Astrocyte (in vitro differentiated cells and primary cell): ENCODE measurements around the gene HUS1B. TPM values are rescaled to one million over a fixed set of nuclear protein-coding genes. Genes with fewer than 3 reads are reported as not detected.

ENCODE experiments used
- DNase-seq: peaks from one replicate; pipeline ENCODE4 v3.0.0-alpha.2; 2010; ENCODE audit warnings: low read depth
- FAIRE-seq: peaks from 2 replicates; lab custom pipeline; 2011; peaks lifted over from hg19 to GRCh38; lab: Jason Lieb, UNC
- H2AFZ ChIP-seq: 2 replicates; pipeline ENCODE4 v1.6.0; 2012; ENCODE audit warnings: low read depth, low read length, inconsistent platforms
- H3K27ac ChIP-seq: 2 replicates; pipeline ENCODE4 v1.5.1; 2011; ENCODE audit warnings: low read depth, low read length, inconsistent platforms
- H3K27me3 ChIP-seq: 2 replicates; pipeline ENCODE4 v1.6.0; 2011; ENCODE audit warnings: low read length, inconsistent platforms; ENCODE audit not compliant: insufficient read depth
- H3K36me3 ChIP-seq: 2 replicates; pipeline ENCODE4 v1.5.1; 2011; ENCODE audit warnings: low read length, inconsistent platforms; ENCODE audit not compliant: insufficient read depth
- H3K4me1 ChIP-seq: 2 replicates; pipeline ENCODE4 v1.5.1; 2011; ENCODE audit warnings: low read length, inconsistent platforms; ENCODE audit not compliant: insufficient read depth
- H3K4me2 ChIP-seq: 2 replicates; pipeline ENCODE4 v1.6.0; 2012; ENCODE audit warnings: low read length, inconsistent platforms
- H3K4me3 ChIP-seq: 2 replicates; pipeline ENCODE4 v1.5.1; 2011; ENCODE audit warnings: low read depth, mild to moderate bottlenecking, low read length, inconsistent platforms; ENCODE audit not compliant: insufficient read depth
- H3K79me2 ChIP-seq: 2 replicates; pipeline ENCODE4 v1.6.0; 2012; ENCODE audit warnings: mild to moderate bottlenecking, low read length, inconsistent platforms; ENCODE audit not compliant: insufficient read depth
- H3K9ac ChIP-seq: 2 replicates; pipeline ENCODE4 v1.6.0; 2012; ENCODE audit warnings: mild to moderate bottlenecking, low read length, inconsistent platforms
- H3K9me3 ChIP-seq: 2 replicates; pipeline ENCODE4 v1.5.1; 2012; ENCODE audit warnings: low read depth, mild to moderate bottlenecking, low read length, inconsistent platforms; ENCODE audit not compliant: insufficient read depth
- H4K20me1 ChIP-seq: 2 replicates; pipeline ENCODE4 v1.6.0; 2012; ENCODE audit warnings: low read length, inconsistent platforms; ENCODE audit not compliant: insufficient read depth
- H3K27ac Mint-ChIP-seq: one replicate; pipeline ENCODE4 v1.8.0; 2021; ENCODE audit warnings: mild to moderate bottlenecking, mixed read lengths; ENCODE audit not compliant: unreplicated experiment
- H3K27me3 Mint-ChIP-seq: one replicate; pipeline ENCODE4 v1.8.0; 2021; ENCODE audit warnings: low read depth, mixed read lengths; ENCODE audit not compliant: unreplicated experiment
- H3K36me3 Mint-ChIP-seq: one replicate; pipeline ENCODE4 v1.8.0; 2021; ENCODE audit warnings: low read depth, mixed read lengths; ENCODE audit not compliant: unreplicated experiment
- H3K4me1 Mint-ChIP-seq: one replicate; pipeline ENCODE4 v1.8.0; 2021; ENCODE audit warnings: low read depth, mixed read lengths; ENCODE audit not compliant: unreplicated experiment
- H3K4me3 Mint-ChIP-seq: one replicate; pipeline ENCODE4 v1.8.0; 2021; ENCODE audit warnings: mild to moderate bottlenecking, moderate library complexity, mixed read lengths; ENCODE audit not compliant: unreplicated experiment
- H3K9me3 Mint-ChIP-seq: one replicate; pipeline ENCODE4 v1.8.0; 2021; ENCODE audit warnings: mild to moderate bottlenecking, mixed read lengths; ENCODE audit not compliant: unreplicated experiment
- EZH2 ChIP-seq: IDR thresholded peaks from 2 replicates; pipeline ENCODE4 v1.6.1; 2012; ENCODE audit warnings: mild to moderate bottlenecking, low read length, inconsistent platforms; ENCODE audit not compliant: insufficient read depth
- total RNA-seq: library from RNA; stranded (reverse); gene quantifications from 2 replicates; pipeline ENCODE4 v1.2.1, GENCODE V29; 2021
- TF ChIP-seq, protein P1 (sequence below): IDR thresholded peaks from 2 replicates; pipeline ENCODE4 v1.5.1; 2011; ENCODE audit warnings: low read depth, mild to moderate bottlenecking, inconsistent platforms, low read length, moderate library complexity; ENCODE audit not compliant: insufficient read depth

Gene HUS1B
- total RNA-seq, 1 donor from 2014 or later = 1.6 TPM

- no peak for DNase-seq
- TF ChIP-seq, protein P1, sequence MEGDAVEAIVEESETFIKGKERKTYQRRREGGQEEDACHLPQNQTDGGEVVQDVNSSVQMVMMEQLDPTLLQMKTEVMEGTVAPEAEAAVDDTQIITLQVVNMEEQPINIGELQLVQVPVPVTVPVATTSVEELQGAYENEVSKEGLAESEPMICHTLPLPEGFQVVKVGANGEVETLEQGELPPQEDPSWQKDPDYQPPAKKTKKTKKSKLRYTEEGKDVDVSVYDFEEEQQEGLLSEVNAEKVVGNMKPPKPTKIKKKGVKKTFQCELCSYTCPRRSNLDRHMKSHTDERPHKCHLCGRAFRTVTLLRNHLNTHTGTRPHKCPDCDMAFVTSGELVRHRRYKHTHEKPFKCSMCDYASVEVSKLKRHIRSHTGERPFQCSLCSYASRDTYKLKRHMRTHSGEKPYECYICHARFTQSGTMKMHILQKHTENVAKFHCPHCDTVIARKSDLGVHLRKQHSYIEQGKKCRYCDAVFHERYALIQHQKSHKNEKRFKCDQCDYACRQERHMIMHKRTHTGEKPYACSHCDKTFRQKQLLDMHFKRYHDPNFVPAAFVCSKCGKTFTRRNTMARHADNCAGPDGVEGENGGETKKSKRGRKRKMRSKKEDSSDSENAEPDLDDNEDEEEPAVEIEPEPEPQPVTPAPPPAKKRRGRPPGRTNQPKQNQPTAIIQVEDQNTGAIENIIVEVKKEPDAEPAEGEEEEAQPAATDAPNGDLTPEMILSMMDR = no peak
- TF ChIP-seq EZH2 = no peak
- Histone ChIP-seq H3K9me3 (no peaks in the 10 kb centered on the region), H3K9ac (no peak overlapping the region), H2AFZ (no peak overlapping the region), H3K27ac (no peak overlapping the region), H3K4me2 (no peak overlapping the region), H4K20me1 (peaks cover 27% of the 10 kb centered on the region), H3K27me3 (no peaks in the 10 kb centered on the region), H3K4me3 (no peak overlapping the region), H3K36me3 (no peaks in the 10 kb centered on the region), H3K79me2 (peaks cover 3% of the 10 kb centered on the region), H3K4me1 (no peaks in the 10 kb centered on the region)
- Mint-ChIP-seq H3K36me3 (peaks cover 11% of the 10 kb centered on the region), H3K4me3 (no peak overlapping the region), H3K27ac (no peak overlapping the region), H3K9me3 (no peaks in the 10 kb centered on the region), H3K27me3 (no peaks in the 10 kb centered on the region), H3K4me1 (peaks cover 12% of the 10 kb centered on the region)
- no peak for FAIRE-seq
These were observed 36.0 kb downstream of the HUS1B start for GRCh38 chr6:620950-621349.

- Histone ChIP-seq H3K27ac (no peak overlapping the region), H3K79me2 (peaks cover 3% of the 10 kb centered on the region), H3K4me3 (no peak overlapping the region), H3K27me3 (no peaks in the 10 kb centered on the region), H3K9ac (no peak overlapping the region), H3K36me3 (no peaks in the 10 kb centered on the region), H3K4me2 (no peak overlapping the region), H3K4me1 (no peaks in the 10 kb centered on the region), H3K9me3 (no peaks in the 10 kb centered on the region), H2AFZ (no peak overlapping the region), H4K20me1 (peaks cover 26% of the 10 kb centered on the region)
- TF ChIP-seq, protein P1 = no peak
- TF ChIP-seq EZH2 = no peak
- no peaks in the 10 kb centered on the region for H3K27me3 Mint-ChIP-seq
- no peak for DNase-seq
- H3K36me3 Mint-ChIP-seq = peaks cover 11% of the 10 kb centered on the region
- H3K4me1 Mint-ChIP-seq = peaks cover 5% of the 10 kb centered on the region
- H3K4me3 Mint-ChIP-seq = no peak overlapping the region
- no peaks in the 10 kb centered on the region for H3K9me3 Mint-ChIP-seq
- H3K27ac Mint-ChIP-seq = no peak overlapping the region
- FAIRE-seq = no peak
These were observed 36.7 kb downstream of the HUS1B start for GRCh38 chr6:620166-620565.

DNA sequence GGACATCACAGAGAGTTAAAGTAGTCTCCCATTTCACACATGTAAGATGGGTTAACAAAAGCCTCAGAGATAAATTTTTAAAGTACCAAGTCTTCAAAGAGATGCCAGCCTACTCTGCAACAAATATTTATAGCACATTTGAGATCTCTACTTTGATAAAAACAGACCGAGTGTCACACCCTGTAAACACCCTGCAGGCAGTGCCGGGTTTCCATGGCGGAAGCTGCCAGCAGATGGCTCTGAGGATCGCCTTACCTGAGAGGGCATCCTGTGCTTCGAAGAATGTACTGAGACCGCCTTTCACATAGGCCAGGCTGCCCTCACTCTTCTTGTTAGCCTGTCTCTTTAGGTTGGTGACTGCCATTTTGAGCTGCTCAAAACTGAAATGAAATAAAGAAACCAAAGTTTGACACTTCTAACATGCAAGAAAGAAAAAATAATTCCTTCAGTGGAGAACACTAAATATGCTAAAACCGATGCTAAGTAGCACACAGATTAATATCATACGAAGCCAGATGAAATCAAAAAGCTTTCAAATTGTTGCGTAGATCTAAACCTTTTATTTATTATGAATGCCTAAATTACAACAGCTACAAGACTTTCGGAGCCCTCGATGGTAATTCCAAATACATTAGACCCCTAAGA, 39.3 kb downstream of the HUS1B start:
- Histone ChIP-seq H3K4me1 (no peaks in the 10 kb centered on the region), H3K9ac (no peak overlapping the region), H3K27ac (no peak overlapping the region), H3K27me3 (no peaks in the 10 kb centered on the region), H2AFZ (no peak overlapping the region), H4K20me1 (peaks cover 13% of the 10 kb centered on the region), H3K36me3 (no peaks in the 10 kb centered on the region), H3K9me3 (no peaks in the 10 kb centered on the region), H3K4me3 (no peak overlapping the region), H3K4me2 (no peak overlapping the region), H3K79me2 (no peaks in the 10 kb centered on the region)
- Mint-ChIP-seq H3K9me3 (no peaks in the 10 kb centered on the region), H3K27ac (no peak overlapping the region), H3K4me1 (no peaks in the 10 kb centered on the region), H3K36me3 (peaks cover 13% of the 10 kb centered on the region), H3K4me3 (no peak overlapping the region), H3K27me3 (no peaks in the 10 kb centered on the region)
- TF ChIP-seq EZH2 = no peak
- FAIRE-seq = no peak
- no peak for DNase-seq
